Right atrium auricular region (tissue), 2 donors: Measurements from ENCODE around the gene OSBPL2. TPM values are rescaled to one million over a fixed set of nuclear protein-coding genes. Genes with fewer than 3 reads are reported as not detected.

Experiments used
- DNase-seq: peaks from one replicate; pipeline ENCODE4 v3.0.0-alpha.2; 2019; ENCODE audit warnings: low spot score
- H3K27ac ChIP-seq, 2 donors: fragments of 200-600 bp; sonication (generic); 1 replicate in 1 of 2; 2 replicates in 1 of 2; pipeline ENCODE4 v1.5.1; 2016 to 2019
- H3K27me3 ChIP-seq, 2 donors: fragments of 200-600 bp; sonication (generic); one replicate each; pipeline versions ENCODE4 v1.5.1 to v1.6.0; 2017 to 2019
- H3K36me3 ChIP-seq: fragments of 200-600 bp; sonication (generic); one replicate; pipeline ENCODE4 v1.5.1; 2016
- H3K4me1 ChIP-seq, 2 donors: fragments of 200-600 bp; sonication (generic); one replicate each; pipeline versions ENCODE4 v1.5.1 to v1.6.0; 2017 to 2019
- H3K4me3 ChIP-seq, 2 donors: fragments of 200-600 bp; sonication (generic); 1 replicate in 1 of 2; 2 replicates in 1 of 2; pipeline ENCODE4 v1.5.1; 2017 to 2019; ENCODE audit warnings: mild to moderate bottlenecking in 1 of 2, moderate library complexity in 1 of 2
- H3K9me3 ChIP-seq, 2 donors: fragments of 200-600 bp; sonication (generic); one replicate each; pipeline ENCODE4 v1.5.1; 2019
- CTCF ChIP-seq, 2 donors: fragments of 200-600 bp; sonication (generic); IDR thresholded peaks; one replicate each; pipeline ENCODE4 v1.5.1; 2019; ENCODE audit warnings: antibody characterized with exemption in 2 of 2
- total RNA-seq, 2 donors: library from RNA; depleted of rRNA; stranded (reverse); fragments of >200 nt; gene quantifications; one replicate each; pipeline ENCODE4 v1.1.0, GENCODE V29; 2016

Gene OSBPL2
- total RNA-seq, 2 donors from 2014 or later: 27.2 to 29.6 TPM

DNA sequence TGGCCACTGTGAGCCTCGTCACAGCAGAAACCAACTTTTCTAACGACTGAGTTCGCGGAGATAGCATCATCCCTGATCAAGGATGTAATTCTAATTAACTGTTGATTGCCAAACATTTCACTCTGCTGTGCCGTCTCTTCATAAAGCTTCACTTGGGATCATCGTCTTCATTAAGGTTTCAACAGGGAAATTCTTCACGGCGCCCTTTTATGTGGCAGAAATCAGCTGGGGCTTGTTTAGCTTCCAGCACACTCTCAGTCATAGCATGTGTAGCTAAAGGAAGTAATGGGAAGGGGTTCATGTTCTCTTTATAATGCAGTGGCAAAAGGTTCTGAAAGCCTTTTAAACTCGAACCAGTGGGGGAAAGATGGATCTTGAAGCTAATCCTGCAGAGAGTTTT lies 55.6 kb downstream of the OSBPL2 start:
- Histone ChIP-seq H3K4me3 (no peak overlapping the region), H3K27me3 (no peaks in the 10 kb centered on the region), H3K9me3 (no peaks in the 10 kb centered on the region), H3K36me3 (peaks cover 59% of the 10 kb centered on the region), H3K4me1 (no peaks in the 10 kb centered on the region), H3K27ac (no peak overlapping the region)
- TF ChIP-seq CTCF (IDR thresholded peaks at IDR 0.05): no peak
- DNase-seq: no peak

DNA sequence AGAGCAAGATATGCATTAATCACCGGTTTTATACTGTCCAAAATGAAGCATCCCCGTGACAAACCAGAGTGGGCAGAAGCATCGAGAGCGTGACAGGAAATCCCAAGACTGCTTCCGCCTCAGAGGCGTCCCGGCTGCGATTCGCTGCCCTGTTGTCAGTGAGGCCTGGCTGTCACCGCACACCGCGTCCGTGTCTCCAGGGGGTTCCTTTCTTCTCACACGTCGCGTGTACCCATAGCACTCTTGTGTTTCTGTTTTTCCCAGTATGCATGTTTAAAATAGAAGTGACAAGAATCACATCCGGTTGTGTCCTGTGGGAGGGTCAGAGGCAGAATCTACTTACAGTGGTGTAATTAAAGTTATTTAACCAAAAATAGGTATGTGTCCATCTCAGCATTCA lies 56.2 kb downstream of the OSBPL2 start:
- Histone ChIP-seq H3K9me3 (no peaks in the 10 kb centered on the region), H3K4me3 (no peak overlapping the region), H3K36me3 (peaks cover 53% of the 10 kb centered on the region), H3K27ac (no peak overlapping the region), H3K4me1 (no peaks in the 10 kb centered on the region), H3K27me3 (no peaks in the 10 kb centered on the region)
- DNase-seq: no peak
- TF ChIP-seq CTCF (IDR thresholded peaks at IDR 0.05): no peak

GRCh38 chr20:62296724-62297448 lies 58.6 kb downstream of the OSBPL2 start:
- peak overlapping the region in 1 of 2 donors; percentile 11 for H3K27ac ChIP-seq
- H3K36me3 ChIP-seq: peaks cover 35% of the 10 kb centered on the region
- no peak for DNase-seq
- peaks cover 0 to 3% of the 10 kb centered on the region in 2 donors for H3K4me1 ChIP-seq
- no peaks in the 10 kb centered on the region for H3K9me3 ChIP-seq
- H3K27me3 ChIP-seq: no peaks in the 10 kb centered on the region
- TF ChIP-seq CTCF (IDR thresholded peaks at IDR 0.05): no peak
- H3K4me3 ChIP-seq: no peak overlapping the region

DNA sequence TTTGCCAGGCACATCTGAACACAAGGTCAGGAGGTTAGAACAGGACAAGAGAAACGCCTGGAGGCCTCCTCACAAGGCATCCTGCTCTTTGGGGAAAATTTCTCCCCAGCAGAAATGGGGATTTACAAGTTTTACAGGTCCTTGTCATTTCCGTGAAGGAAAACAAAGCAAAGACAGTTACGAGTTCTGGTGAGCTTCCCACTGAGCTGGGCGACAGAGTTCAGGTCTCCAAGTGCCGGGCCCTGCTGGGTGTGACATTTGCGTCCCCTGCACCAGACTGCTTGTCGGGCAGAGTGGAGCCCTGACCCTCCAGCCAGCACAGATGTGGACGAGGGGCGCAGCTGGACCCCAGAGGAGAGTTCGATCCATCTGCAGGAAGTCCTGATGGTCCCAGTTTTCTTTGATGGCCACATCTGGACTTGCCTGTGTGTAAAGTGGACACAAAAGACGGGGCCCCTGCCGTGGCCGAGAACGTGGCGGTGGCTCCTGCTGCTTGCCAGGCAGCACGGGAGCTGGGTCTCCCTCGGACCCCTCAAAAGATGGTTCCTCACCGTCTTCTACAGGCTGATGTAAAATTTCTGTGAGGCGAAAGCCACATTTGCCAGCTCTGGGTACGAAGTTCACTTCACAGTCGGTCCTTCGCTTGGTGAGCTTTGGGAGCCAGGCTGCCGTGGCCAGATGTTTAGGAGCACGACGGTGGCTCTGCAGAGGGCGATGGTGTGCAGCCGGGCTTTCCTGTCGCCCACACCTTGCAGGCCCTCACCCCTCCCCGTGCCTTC lies 59.3 kb downstream of the OSBPL2 start:
- H3K36me3 ChIP-seq: peaks cover 30% of the 10 kb centered on the region
- TF ChIP-seq CTCF (IDR thresholded peaks at IDR 0.05): no peak
- no peak for DNase-seq
- no peaks in the 10 kb centered on the region for H3K9me3 ChIP-seq
- no peak overlapping the region for H3K4me3 ChIP-seq
- H3K27me3 ChIP-seq: no peaks in the 10 kb centered on the region
- peaks cover 0 to 9% of the 10 kb centered on the region in 2 donors for H3K4me1 ChIP-seq
- peak overlapping the region in 1 of 2 donors; percentile 11 for H3K27ac ChIP-seq

DNA sequence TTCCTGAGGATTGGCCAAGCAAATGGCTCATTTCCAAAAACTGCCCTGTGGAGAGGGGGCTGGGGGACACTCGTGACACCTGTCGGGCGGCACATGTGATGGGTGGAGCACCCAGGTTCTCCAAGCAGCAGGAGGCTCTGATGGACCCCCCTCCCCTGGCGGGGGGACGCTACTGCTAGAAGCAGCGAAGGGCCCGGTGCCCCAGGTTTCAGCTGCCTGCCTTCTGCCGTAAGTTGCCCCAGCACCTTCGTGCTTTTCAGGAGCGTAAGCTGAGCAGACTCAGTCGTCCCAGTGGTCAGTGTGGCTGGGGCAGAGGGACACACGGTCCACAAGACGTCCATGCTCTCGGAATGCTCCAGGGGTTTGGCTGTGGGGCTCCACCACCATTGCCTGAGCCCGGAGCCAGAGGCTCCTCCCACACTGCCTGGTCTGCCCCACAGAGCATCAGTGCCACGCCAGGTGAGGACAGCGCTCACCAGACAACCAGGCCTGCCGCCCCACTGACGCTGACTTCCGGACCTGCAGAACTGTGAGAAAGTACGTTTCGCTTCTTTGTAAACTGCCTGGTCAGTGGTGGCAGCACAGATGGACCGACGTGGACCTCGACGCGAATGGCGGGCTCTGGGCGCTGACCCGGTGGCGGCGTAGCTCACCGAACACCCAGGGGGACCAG lies 60.4 kb downstream of the OSBPL2 start:
- H3K27ac ChIP-seq: no peak overlapping the region
- no peak for DNase-seq
- no peak overlapping the region for H3K4me3 ChIP-seq
- peaks cover 0 to 13% of the 10 kb centered on the region in 2 donors for H3K4me1 ChIP-seq
- H3K9me3 ChIP-seq: no peaks in the 10 kb centered on the region
- H3K36me3 ChIP-seq: peaks cover 27% of the 10 kb centered on the region
- H3K27me3 ChIP-seq: no peaks in the 10 kb centered on the region
- no peak for TF ChIP-seq CTCF (IDR thresholded peaks at IDR 0.05)
